ENCODE measurements around the gene APOBEC4. TPM values are rescaled to one million over a fixed set of nuclear protein-coding genes. Genes with fewer than 3 reads are reported as not detected.
A peak's percentile ranks its signal among the peaks of the same experiment; 100 is the strongest.

APOBEC4 gene
- total RNA-seq, 1 experiment from 2014 or later, result not detected

DNA sequence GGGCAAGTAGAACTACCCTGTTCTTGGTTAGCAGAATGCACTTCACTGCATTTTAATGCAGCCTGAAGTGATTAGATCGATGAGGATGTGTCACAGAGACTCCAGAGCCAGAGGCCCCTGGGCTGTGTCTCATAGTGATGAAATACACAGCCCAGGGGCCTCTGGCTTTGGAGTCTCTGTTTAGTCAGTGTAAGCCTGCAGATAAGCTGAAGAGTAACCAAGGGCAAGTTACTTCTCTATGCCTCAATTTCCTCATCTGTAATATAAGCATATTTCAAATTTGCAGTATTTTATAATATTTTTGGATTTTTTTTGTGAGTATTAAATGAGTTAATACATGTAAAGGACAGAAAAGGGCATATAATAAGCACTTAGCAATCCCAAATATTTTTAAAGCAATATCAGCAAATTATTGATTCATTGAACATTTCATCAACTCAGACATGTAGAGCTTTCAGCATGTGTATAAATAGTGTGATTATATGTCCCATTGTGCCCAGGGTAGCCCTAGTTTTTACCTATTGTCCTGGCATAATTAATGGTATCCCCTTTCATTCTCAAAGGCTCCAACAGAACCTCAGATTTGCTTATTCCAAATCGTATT is 23.6 kb upstream of the APOBEC4 start:
- in situ Hi-C loops (cut with HindIII; ENCODE audit: low pct_unique_long_range_greater_than_20kb, low sequenced_read_pairs), result no loop called here
- DNase-seq (ENCODE audit: low read depth), result no peak

DNA sequence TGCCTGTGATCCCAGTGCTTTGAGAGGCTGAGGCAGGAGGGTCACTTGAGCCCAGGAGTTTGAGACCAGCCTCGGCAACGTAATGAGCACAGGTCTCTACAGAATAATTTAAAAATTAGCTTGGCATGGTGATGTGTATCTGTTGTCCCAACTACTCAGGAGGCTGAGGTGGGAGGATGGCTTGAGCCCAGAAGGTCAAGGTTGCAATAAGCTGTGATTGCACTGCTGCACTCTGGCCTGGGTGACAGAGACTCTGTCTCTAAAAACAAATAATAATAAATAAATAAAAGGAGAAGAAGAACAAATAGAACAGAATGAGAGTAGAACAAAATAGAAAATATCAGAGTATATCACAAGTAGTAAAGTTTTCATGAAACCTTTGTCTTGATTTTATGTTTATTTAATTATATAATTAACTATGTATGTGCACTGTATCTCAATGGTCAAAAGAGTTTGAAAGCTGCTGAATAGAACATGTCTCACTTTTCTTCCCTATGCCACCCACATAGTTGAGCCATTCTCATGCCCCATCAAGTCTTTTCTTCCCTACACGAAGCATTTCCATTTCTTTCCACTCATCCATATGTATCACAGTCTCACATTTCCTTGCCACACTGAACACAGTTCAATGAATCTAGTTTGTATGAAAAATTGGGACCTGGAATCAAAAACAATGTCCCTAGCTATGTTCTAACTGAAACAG is 22.9 kb upstream of the APOBEC4 start:
- in situ Hi-C loops (cut with HindIII; ENCODE audit: low pct_unique_long_range_greater_than_20kb, low sequenced_read_pairs), result no loop called here
- DNase-seq (ENCODE audit: low read depth), result no peak

DNA sequence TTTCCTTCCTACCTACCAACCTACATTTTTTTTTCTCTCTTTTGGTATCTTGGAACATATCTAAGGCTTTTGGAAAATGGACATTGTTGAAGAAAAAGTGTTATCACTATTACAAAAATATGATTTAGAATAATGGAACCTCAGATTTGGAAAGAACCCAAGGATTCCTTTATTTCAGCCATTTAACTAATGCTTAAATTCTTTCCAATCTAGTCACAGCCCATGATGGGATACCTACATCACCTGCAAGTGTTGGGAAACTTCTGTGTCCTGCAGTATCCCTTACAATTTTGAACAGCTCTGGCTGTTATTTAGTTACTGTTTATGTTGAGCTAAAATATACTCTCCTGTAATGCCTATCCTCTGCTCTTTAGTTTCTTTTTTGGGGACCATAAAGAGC is 22.3 kb upstream of the APOBEC4 start:
- DNase-seq (ENCODE audit: low read depth), result no peak
- in situ Hi-C loops (cut with HindIII; ENCODE audit: low pct_unique_long_range_greater_than_20kb, low sequenced_read_pairs), result no loop called here

DNA sequence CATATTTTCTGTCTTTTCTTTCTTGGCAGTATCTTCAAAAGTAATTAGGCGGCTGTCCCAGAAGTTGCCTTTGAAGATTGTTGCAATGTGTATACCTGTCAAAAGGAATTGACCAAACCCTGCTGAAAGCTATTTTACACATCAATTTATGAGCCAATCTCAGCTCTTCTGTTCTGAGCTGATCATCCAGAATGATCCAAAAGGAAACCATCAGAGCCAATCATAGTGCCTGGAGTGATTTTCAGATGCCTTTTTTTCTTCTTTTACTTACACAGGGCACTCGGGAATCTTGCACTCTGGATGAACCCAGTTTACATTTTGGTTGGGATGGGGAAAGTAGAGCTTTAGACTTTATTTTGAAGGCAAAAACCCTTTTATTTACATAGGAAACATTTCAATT is 21.8 kb upstream of the APOBEC4 start:
- no peak for DNase-seq (ENCODE audit: low read depth)
- in situ Hi-C loops (cut with HindIII; ENCODE audit: low pct_unique_long_range_greater_than_20kb, low sequenced_read_pairs), result no loop called here

DNA sequence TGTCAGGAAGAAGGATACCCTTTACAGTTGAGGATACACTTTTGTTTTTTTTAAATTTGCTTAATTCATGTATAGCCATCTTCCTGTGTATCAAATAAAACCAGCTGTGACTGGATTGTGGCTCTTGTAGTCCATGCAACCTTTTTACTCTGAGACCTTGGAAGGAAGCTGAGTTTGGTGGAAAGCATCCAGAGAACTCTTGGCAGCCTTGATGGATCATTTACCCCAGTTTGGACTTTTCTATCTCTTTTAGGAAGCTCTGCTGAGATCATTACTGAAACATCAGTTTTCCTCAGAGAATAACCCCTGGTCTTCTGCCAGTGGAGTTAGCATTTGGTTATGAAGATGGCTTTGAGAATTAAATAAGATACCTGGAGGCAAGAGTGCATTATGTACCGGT is 21.2 kb upstream of the APOBEC4 start:
- in situ Hi-C loops (cut with HindIII; ENCODE audit: low pct_unique_long_range_greater_than_20kb, low sequenced_read_pairs), result no loop called here
- DNase-seq (ENCODE audit: low read depth), result no peak

DNA sequence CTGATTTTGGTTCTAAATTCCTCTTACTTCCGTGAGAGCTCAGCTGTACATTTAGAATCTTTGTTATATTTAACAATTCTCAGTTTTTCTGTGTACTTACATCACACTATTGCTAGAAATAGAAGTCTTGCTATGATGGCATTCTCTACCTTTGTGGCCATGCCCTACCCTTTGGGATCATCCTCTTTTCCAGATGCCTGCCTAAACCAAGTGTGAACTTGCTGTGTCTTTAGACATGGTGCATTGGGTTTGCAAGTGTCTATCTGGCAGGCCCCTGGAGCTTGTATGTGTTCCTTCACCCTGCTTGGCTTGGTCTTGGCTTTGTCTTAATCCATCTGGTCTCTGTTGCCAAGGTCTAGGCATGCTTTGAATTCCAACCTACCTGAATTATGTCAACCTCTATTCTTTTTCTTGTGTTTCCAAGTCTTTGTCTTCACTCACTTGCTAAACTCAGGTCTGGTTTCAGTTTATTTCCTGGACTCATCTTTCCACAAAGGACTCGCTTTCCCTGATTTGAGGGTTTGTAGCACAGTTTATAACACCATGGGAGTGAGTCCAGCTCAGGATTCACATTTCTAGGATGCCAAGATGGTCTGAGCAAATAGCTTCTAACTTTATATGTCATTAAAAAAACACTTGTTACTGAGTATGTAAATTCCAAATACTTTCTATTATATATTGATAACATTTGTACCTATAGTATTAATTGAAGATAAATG is 20.6 kb upstream of the APOBEC4 start:
- in situ Hi-C loops (cut with HindIII; ENCODE audit: low pct_unique_long_range_greater_than_20kb, low sequenced_read_pairs), result no loop called here
- DNase-seq (ENCODE audit: low read depth), result no peak

DNA sequence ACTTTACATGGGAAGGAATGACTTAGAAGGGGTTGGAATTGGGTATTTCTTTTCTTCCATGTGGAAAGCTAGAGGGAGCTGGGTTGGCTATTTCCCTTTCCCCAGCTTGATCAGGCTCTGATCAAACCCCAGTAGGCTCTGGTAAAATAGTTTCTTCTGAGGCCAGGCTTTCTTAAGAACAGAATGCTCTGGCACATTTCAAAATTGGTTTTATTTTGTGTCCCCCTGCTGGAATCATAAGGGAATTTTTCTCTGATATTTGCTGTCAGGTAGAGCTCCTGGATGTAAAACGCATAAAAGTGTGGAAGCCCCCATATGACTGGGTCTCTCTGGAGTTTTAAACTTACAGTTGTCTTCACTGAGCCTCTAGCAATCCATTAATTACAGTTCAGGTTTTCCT is 17.1 kb upstream of the APOBEC4 start:
- in situ Hi-C loops (cut with HindIII; ENCODE audit: low pct_unique_long_range_greater_than_20kb, low sequenced_read_pairs), result no loop called here
- DNase-seq (ENCODE audit: low read depth), result no peak

DNA sequence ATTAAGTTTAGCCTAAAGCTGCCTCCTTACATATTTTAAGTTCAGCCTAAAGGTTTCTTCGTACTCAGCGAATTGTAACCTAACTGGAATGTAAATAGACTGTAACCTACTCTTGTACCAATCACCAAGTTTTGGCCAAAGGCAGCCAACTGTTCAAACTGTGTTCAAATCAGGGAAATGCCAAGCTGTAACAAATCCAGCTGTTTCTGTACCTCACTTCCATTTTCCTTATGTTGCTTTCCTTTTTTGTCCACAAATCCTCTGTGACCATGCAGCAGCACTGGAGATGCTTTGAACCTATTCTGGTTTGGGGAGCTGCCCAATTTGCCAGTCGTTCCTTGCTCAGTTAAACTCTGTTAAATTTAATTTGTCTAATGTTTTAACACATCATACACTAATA is 3.2 kb upstream of the APOBEC4 start:
- in situ Hi-C loops (cut with HindIII; ENCODE audit: low pct_unique_long_range_greater_than_20kb, low sequenced_read_pairs), result no loop called here
- no peak for DNase-seq (ENCODE audit: low read depth)

DNA sequence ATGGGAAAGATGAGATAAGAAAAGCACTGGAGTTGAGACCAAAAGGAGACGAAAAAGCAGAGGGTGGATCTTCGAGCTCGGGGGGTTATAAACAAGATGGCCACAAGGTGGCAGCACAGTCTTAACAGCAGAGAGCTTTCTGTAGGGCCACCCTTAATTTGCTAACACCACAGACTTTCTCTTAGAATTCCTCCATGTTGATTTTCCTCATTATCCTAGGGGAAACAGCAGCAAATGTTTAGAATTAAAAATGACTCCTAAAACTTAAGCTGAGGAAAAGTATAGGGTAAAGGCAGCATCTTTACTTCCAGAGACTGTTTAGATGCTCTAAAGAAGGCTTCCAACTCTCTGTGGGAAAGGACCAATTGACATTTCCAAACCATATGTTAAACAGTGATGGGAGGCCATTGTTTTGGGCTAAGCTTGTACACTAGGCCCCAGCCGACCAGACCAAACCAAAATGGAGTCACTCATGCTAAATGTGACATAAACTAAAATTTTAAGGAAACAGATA is 2.5 kb upstream of the APOBEC4 start:
- DNase-seq (ENCODE audit: low read depth), result peak; percentile 57
- in situ Hi-C loops (cut with HindIII; ENCODE audit: low pct_unique_long_range_greater_than_20kb, low sequenced_read_pairs), result no loop called here

DNA sequence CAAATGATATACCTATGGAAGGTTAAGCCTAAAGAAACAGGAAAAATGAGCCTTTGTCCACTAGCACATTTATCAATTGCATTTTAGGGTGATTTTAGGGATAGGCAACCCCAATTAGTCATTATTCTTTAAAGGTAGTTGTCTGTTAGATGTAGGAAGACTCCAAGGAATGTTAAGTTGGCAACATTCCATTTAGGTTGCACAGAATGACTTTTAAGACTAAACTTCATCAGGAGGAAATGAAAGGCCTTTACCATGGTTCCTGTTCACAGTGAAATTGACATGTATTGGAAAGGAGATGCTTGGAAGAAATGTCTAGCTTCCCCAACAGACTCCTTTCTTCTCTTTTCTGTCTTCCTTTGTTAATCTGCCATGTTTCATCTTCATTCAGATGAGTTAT is 1.6 kb upstream of the APOBEC4 start:
- no peak for DNase-seq (ENCODE audit: low read depth)
- in situ Hi-C loops (cut with HindIII; ENCODE audit: low pct_unique_long_range_greater_than_20kb, low sequenced_read_pairs), result no loop called here

DNA sequence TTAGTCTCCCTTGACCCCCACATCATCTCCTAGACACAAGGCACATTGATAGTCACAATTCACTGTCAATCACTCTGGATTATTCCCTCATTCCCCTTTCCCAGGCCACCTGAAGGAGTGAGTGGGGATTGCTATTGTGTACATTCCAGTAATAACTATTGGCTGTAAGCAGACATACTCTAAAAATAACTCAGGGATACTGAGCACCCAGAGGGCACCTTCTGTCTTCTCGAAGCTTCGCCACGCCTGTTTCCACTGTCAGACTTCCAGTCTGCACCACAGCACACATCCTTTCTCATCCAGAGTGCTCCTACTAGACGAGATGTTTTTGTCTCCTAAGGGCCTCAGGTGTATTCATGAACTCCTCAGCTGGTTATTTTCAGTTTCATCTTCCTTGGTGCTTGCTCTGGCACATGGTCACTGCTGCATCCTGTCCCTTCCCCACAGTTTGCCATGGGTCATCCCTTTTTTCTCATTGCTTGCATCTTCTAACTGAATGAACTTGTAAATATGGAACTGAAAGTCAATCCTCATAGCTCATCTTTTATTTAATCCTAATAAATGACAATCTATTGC is 848 bp upstream of the APOBEC4 start:
- in situ Hi-C loops (cut with HindIII; ENCODE audit: low pct_unique_long_range_greater_than_20kb, low sequenced_read_pairs), result no loop called here
- DNase-seq (ENCODE audit: low read depth), result no peak

DNA sequence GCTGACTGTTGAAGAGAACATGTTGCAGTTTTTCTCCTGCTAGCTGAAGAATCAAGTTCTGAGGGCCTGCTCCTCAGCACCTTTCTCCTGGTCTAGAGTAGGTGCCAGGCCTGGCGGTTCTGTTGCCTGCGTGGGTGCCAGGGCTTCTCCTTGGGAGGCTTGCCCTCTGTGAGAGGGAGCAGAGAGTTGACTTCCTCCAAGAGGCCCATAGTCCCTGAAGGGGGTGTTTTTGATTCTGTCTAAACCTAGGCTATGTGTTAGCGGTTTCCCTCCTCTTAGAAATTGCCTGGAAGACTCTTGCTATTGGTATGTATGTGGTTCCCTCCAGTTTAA is 312 bp upstream of the APOBEC4 start:
- DNase-seq (ENCODE audit: low read depth), result no peak
- in situ Hi-C loops (cut with HindIII; ENCODE audit: low pct_unique_long_range_greater_than_20kb, low sequenced_read_pairs), result no loop called here

DNA sequence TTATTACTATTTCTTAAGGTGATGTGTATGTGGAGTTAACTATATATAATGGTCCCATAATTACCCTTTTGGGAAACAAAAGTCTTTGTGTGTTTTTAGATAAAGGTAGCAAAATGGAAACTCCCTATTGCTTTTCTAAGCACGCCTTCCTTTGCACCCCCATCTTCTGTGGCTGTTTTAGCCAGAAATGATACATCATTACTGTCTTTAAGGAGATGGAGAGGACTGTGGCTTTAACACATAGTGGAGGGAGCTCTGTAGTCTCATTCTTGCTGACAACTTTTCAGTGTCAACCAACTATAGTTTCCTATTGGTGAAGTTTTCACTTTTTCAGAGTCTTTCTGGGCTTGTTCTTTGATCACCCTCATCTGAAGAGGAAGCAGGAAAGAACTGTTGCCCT is 1.0 kb downstream of the APOBEC4 start:
- DNase-seq (ENCODE audit: low read depth), result no peak
- in situ Hi-C loops (cut with HindIII; ENCODE audit: low pct_unique_long_range_greater_than_20kb, low sequenced_read_pairs), result no loop called here

DNA sequence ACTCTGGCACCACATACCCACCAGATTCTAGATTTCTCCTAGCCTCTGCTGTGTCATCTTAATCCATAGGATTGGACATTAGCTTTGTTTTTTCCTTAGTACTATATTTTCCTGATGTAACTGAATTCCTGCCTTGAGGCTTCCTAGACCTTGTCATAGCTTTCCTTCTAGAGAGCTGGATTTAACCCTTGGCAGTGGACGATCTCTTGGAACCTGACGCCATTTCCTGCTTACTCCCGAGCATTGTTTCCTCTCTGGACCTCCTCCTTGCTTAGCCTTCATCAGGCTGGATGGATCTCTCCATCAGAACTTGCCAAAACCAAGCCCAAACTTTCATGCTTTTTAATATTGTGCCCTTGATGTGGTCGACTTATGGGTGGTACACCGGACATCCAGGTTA is 1.5 kb downstream of the APOBEC4 start:
- no peak for DNase-seq (ENCODE audit: low read depth)
- in situ Hi-C loops (cut with HindIII; ENCODE audit: low pct_unique_long_range_greater_than_20kb, low sequenced_read_pairs), result no loop called here

DNA sequence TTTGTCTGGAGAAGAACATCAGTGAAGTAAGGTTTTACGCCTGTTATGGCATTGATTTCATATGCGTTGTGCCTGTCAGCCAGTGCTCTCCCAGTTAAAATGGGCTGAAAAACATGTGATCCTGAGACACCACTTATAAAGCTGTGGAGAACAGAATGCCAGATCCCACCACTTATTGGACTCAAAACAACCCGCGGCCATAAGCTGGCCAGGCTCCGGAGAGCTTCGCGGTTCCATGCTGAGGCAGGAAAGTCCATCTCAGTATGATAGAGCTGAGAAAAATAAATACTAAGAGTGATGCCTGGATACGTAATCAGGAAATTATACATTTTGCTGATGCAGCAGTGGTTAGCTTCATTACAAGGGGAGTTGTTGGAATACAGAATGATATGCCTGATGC is 5.1 kb downstream of the APOBEC4 start:
- in situ Hi-C loops (cut with HindIII; ENCODE audit: low pct_unique_long_range_greater_than_20kb, low sequenced_read_pairs), result no loop called here
- no peak for DNase-seq (ENCODE audit: low read depth)

DNA sequence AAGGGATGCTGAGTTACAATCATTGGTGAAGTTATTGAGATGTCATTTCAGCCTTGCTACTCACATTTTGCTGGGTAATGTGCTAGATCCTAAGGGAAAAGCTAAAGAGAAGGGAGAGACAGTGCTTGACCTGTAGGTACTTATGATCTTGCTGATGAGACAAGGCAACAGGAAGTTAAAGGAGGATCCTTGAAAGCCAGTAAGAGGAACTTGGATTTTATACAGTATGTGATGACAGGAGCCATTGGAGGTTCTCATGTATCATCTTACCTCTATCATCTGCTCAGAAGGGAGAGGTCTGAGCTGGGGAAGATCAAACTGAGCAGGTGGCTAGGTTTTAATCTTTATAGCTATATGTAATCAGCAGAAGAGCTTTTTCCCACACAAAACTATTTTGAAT is 6.3 kb downstream of the APOBEC4 start:
- DNase-seq (ENCODE audit: low read depth), result no peak
- in situ Hi-C loops (cut with HindIII; ENCODE audit: low pct_unique_long_range_greater_than_20kb, low sequenced_read_pairs), result no loop called here

DNA sequence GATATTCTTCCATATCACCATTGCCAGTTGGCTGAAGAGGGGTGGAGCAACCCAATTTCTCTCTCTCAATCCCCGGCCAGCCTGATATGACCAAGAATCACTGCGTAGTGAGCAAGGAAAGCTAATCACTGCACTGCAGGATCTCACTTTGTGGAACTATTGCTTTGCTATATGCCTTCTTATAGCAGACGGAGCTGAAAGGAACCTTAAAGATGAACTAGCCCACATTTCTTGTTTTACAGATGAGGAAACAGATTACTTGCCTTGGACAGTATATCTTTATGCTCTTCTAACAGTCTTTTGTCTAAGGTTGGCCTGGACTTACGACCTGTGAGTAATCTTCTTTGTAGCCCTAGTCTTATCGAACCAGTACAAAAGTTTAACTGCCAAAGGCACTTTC is 7.6 kb downstream of the APOBEC4 start:
- no peak for DNase-seq (ENCODE audit: low read depth)
- in situ Hi-C loops (cut with HindIII; ENCODE audit: low pct_unique_long_range_greater_than_20kb, low sequenced_read_pairs), result no loop called here

DNA sequence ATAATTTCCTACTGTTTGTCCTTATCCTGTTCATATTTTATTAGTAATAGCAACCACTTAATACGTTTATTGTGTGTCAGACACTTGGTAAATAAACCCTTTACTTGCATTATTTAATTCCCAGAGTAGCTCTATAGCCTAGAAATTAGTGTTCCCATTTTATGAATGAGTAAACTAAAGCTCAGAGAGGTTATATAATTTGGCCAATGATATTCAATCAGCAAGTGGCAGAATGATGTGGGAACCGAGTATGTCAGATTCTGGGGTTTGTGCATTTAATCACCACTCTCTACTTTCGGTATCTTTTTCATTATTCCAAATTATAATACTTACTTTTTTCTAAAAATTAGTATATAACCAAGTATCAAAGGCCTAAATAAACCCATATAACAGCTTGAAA is 10.9 kb downstream of the APOBEC4 start:
- DNase-seq (ENCODE audit: low read depth), result no peak
- in situ Hi-C loops (cut with HindIII; ENCODE audit: low pct_unique_long_range_greater_than_20kb, low sequenced_read_pairs), result no loop called here

DNA sequence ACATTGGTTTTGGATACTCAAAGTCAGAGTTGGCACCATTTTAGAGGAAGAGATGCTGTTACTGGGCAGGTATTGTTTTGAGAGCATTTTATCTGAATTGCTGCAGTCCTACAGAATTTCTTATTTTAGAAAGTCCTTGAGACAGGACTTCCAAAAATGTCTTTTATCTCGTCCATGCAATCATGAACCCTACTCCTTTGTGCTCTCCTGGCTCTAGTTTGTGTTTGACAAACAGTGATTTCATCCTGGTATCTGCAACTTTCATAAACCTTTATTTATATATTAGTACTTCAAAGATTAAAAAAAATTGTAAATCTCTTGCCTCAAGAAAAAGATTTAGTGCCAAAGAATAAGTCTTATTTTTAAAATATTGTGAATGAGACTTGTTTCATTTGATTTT is 12.9 kb downstream of the APOBEC4 start:
- DNase-seq (ENCODE audit: low read depth), result no peak
- in situ Hi-C loops (cut with HindIII; ENCODE audit: low pct_unique_long_range_greater_than_20kb, low sequenced_read_pairs), result no loop called here
